Measurements from ENCODE around the gene MYO7A.

MYO7A gene

DNA sequence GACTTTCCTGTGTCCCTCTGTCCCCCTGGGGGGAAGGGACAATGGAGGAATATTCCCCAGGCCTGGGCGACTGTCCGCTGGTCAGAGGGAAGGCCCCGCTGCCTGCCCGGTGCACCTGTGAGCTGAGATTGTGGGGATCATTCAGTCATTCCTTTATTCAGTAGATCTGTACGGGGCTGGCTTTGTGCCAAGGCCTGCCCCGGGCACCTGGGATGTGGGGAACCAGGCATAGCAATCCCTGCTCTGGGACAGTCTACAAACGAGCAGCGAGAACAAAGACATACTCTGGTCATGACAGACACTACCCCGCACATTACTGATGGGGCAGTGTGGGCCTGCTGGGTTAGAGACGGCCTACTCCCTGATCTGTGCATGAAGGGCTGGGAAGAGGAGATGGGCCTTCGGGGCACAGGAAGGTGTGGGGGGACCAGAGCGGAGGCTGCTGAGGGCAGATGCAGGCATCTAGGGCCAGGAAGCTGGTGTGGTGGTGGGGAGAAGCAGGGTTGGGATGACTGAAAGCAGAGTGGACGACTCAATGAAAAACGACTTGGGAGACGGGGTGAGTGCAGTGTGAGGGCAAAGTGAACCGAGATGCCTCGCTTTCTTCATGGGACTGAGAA lies 1.8 kb upstream of the MYO7A start:
- in situ Hi-C loops (cut with MboI; ENCODE audit: low sequenced_read_pairs), result no loop called here

DNA sequence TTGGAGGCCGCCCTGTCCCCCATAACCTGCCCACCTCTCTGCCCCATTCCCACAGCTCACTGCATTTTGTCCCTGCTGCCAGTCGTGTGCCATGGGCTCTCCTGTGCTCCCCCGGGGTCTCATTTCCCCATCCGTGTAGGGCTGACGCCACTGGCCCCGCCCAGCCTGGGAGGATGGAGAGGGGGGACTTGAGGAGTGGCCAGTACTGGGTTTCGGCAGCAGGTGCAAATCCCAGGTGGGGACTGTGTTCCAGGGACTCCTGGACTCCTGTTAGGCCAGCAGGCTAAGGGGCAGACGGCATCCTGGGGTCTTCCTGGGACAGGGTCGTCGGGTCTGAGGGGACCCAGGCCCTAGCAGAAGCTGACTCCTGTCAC lies 1.2 kb upstream of the MYO7A start:
- in situ Hi-C loops (cut with MboI; ENCODE audit: low sequenced_read_pairs), result no loop called here

DNA sequence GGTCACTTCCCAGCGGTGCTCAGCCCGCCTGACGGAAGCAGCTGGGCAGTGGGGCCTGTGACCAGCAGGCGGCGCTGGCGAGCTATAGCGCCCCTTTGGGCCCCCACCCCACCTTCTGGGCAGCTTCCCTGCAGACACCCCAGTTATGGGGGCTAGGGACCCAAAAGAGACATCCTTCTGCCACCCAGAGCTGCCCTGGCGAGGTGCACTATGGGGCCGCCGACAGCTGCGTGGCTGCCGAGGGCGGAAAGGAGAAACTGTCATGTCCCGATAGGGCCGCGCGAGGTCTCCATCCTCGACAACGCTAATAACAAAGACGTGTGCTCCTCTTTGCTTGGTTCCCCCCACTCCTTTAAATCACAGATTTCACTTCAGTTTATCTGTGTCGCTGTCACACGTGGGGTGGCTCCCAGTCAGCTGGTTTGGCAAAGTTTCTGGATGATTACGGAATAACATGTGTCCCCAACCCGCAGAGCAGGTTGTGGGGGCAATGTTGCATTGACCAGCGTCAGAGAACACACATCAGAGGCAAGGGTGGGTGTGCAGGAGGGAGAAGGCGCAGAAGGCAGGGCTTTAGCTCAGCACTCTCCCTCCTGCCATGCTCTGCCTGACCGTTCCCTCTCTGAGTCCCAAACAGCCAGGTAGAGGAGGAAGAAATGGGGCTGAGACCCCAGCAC lies 673 bp upstream of the MYO7A start:
- in situ Hi-C loops (cut with MboI; ENCODE audit: low sequenced_read_pairs), result no loop called here

DNA sequence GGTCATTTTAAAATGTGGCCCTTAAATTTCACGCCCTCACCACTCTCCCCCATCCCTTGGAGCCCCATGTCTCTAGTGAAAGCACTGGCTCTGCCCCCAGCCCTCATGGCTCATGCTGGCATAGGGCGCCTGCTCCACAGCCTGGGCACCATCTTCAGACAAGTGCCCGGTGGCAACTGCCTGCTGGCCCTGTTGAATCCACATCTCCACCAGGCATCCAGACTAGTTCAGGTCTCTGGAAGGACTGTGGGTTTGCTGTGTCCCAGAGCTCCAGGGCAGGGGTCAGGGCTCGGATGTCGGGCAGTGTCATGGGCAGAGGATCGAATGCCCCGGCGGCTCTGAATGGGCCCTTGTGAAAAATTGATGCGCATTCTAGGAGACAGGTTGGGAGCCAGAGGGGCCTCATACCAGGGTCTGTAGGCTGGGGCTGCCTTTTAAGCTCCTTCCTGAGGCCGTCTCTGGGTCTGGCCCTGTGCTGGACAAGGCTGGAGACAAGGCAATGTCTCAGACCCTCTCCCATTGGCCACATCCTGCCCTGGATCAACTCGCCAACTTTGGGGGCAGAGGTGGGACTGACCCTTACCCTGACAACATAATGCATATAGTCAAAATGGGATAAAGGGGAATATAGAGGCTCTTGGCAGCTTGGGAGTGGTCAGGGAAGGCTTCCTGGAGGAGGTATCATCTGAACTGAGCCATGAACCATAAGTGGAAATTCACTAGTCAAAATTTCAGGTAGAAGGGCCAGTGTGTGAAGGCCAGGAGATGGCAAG lies 1.2 kb downstream of the MYO7A start:
- in situ Hi-C loops (cut with MboI; ENCODE audit: low sequenced_read_pairs), result no loop called here

DNA sequence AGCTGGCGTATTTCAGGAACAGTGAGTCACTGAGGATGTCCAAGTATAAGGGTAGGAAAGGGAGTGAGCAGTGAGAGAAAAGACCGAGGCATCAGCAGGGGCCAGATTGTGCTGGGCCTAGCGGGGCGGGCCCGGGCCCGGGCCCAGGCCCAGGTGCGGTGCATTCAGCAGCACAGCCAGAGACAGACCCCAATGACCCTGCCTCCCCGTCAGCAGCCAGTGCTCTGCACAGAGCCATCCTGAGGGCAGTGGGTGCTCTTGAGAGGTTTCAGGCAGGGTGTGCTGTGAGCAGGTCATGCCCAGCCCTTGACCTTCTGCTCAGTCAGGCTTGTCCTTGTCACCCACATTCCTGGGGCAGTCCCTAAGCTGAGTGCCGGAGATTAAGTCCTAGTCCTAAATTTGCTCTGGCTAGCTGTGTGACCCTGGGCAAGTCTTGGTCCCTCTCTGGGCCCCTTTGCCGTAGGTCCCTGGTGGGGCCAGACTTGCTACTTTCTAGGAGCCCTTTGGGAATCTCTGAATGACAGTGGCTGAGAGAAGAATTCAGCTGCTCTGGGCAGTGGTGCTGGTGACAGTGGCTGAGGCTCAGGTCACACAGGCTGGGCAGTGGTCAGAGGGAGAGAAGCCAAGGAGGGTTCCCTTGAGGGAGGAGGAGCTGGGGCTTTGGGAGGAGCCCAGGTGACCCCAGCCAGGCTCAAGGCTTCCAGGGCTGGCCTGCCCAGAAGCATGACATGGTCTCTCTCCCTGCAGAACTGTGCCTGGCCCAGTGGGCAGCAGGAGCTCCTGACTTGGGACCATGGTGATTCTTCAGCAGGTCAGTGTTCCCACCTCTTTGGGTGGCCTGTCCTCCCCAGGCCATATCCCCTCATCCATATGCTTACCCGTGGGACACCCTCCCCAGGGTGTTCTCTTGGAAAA lies 2.1 kb downstream of the MYO7A start:
- in situ Hi-C loops (cut with MboI; ENCODE audit: low sequenced_read_pairs), result no loop called here

DNA sequence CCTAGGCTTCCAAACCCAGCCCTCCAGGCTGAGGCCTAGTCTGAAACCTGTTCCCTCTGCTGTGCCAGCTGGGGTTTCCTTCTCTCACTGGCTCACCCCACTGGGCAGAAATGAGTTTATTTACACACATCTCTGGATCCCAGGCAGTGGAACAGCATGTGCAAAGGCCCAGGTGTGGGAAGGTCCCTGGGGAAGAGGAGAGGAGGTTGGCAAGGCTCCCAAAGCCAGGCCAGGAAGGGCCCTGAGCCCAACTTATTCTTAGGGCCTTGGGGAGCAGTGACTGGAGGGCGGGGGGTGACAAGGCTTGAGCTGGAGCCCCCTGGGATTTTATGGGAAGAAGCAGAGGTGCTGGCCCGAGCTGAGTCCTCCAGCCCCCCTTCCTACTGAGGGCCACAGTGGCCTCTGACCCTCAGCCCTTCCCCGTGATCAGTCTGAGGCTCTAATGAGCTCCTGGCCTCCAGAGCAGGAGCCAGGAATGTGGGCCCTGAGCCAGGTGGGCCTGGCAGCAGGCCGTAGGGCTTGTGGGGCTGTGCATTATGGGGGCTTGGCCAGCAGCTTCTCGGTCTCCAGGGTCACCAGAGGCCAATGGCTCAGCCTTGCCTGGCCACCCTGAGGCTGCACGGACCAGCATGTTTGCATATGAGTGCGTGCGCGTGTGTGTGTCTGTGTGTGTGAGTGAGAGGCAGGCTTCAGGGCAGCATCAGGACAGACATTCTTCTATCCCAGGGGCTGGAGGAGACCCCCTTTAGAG lies 2.9 kb downstream of the MYO7A start:
- in situ Hi-C loops (cut with MboI; ENCODE audit: low sequenced_read_pairs), result no loop called here

DNA sequence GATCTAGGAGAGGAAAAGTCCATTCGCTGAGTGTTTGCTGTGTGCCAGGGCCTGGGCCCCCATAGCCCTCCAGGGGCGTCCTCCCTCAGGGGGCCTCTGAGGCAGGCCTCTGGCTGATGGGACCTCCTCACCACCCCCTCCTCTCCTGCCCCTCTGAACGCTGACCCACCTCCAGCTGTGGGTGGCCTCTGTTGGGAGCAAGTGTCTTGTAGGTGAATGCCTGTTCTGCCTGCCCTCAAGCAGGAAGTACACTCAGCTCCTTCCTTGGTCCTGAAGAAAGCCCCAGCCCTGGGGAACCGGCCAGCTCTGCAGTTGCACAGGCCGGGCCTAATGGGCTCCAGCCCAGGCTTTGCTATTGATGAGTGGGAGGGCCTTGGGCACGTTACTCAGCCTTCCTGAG lies 3.5 kb downstream of the MYO7A start:
- in situ Hi-C loops (cut with MboI; ENCODE audit: low sequenced_read_pairs), result no loop called here

DNA sequence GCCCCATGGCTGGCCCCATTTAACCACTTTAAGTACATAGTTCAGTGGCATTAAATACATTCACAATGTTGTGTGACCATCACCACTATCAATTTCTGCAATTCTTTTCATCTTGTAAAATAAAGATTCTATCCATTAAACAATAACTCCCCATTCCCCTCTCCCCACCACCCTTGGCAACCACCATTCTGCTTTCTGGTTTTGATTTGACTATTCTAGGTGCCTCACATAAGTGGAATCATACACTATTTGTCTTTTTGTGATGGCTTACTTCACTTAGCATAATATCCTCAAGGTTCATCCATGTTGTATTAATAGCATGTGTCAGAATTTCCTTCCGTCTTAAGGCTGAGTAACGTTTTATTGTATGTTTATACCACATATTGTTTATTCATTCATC lies 7.0 kb downstream of the MYO7A start:
- in situ Hi-C loops (cut with MboI; ENCODE audit: low sequenced_read_pairs), result no loop called here

DNA sequence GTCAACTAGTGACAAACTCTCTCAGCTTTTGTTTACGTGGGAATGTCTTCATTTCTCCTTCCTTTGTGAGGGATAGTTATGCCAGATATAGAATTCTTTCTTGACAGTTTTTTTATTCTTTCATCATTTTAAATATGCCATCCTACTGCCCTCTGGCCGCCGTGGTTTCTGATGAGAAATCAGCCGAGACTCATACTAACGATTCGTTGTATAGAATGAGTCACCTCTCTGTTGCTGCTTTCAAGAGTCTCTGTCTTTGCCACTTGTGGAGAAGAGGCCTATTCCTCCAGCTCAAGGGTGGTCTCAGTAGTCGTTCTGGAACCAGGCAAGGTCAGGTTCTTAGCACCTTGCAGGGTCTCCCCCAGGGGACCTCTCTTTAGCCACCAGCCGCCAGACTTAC lies 8.0 kb downstream of the MYO7A start:
- in situ Hi-C loops (cut with MboI; ENCODE audit: low sequenced_read_pairs), result no loop called here

DNA sequence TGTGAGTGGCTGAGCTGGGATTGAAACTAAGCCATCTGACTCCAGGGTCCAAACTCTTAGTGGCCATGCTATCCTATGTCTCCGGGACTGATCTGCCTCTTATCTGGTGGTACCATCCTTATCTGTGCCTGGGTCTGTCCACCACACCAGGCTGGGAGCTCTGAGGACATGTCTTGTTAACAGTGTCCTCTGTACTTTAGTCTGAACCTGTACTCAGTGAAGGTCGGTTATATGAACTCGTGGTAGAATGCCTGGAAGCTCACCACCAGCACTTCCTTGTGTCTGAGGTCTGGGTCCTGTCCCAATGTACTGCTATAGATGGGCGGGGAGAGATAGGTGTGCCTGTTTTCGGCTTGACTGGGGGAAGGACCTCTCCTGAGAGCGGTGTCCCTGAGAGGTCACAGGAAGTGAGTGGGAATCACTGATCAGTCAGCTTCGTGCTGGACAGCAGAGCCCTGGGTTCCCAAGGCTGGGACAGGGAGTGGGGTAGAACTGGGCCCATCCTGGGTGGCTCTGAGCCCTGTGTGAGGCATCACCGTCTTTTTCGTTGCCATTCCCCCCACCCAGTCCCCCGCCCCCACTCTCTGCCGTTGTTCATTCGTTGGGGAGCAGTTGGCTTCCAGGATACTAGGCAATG lies 8.9 kb downstream of the MYO7A start:
- in situ Hi-C loops (cut with MboI; ENCODE audit: low sequenced_read_pairs), result no loop called here

DNA sequence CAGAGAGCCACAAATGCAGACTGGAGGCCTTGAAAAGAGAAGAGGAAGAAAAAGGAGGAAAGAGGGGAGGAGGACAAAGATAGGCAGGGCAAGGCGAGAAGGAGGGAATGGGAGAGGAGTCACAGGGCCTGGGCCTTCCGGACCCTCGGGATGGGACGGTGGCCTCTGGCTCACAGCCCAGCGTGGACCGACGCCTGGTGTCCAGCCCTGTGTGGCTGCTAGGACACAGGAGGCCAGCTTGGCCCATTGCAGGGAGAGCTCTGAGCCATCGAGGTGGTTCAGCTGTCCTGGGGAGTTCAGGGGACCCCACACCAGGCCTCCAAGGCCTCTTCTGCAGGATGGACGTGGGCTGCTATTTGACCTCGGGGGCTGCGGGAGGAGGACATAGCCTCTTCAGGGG lies 9.4 kb downstream of the MYO7A start:
- in situ Hi-C loops (cut with MboI; ENCODE audit: low sequenced_read_pairs), result no loop called here

DNA sequence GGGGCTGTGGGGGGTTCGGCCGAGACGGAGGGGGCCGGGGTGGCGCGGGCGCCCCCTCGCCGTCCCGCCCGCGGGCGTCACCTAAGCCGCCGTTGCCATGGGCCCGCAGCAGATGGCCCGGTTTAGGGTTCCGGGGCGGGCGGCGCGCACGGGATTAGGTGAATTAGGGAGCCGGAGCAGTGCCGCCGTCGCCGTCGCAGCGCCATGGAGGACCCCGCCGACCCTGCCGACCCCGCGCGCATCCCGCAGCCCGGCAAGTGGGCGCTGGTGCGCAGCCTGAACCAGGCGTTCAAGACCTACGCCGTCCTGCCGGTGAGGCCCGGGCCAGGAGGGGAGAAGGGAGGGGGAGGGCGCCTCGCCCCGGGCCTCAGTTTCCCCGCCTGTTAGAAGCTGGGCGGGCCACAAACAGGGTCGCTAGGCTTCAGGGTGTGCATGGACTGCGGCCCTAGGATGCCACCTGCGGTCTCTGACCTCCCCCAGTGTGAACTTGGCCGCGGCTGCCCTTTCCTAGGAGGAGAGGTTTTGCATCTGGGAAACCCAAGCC lies 10.1 kb downstream of the MYO7A start:
- in situ Hi-C loops (cut with MboI; ENCODE audit: low sequenced_read_pairs), result no loop called here

DNA sequence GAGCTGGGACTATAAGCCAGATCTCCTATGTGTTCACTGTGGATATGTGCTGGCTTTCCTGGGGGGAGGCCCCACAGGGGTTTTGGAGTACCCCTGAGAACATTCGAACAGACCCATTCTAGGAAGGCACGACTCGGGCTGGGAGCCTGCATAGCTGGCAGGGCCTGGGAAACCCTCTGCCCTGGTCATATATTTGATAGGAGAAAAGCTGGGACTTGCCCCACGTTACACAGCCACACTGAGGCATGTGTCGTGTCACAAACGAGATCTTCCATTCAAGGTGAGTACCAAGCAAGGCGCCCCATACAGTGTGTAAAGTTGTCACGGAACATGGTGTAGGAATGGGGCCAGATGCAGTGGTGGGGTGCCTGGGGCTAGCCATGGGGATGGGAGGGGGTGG lies 11.2 kb downstream of the MYO7A start:
- in situ Hi-C loops (cut with MboI; ENCODE audit: low sequenced_read_pairs), result no loop called here

DNA sequence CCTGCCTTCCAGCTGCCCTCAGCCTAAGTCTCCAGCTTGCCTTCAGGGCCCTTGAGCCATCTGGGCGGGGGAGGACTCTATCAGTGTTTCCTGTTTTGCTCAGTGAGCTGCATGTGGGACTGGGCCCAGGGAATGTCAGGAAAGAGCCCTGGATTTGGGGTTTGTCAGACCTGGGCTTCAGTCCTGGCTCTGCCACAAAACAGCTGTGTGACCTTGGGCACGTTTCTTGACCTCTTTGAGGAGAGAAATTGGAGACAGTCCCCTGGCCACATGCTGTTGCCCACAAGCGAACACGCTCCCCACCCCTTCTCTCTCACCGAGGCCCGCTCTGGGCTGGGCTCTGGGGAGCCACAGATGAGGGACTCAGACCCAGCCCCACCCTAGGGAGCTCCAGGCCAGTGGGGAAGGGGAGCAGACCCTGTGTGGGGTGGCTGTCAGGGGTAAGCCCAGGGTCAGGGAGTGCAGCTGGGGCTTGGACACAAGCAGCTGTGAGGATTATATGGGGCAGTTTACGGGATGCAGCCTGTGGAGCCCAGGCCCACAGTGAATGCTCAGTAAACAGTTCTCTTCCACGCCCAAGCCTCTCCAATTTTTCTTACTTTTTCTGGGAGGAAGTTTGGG lies 12.3 kb downstream of the MYO7A start:
- in situ Hi-C loops (cut with MboI; ENCODE audit: low sequenced_read_pairs), result no loop called here

DNA sequence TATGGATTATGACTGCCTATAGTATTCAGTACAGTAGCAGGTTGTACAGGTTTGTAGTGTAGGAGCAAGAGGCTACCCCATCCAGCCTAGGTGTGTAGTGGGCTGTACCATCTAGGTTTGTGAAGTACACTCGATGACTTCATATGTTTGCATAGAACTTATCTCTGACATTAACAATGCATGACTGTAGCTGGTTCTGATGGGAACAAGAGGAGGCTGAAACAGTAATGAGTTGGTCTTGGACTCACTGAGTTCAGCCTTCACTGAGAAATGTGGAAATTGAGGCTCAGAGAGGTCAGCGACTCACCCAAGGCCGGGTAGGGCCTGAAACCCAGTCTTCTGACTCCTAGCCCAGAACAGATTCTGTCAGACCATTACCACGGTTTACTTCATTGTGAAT lies 13.0 kb downstream of the MYO7A start:
- in situ Hi-C loops (cut with MboI; ENCODE audit: low sequenced_read_pairs), result no loop called here

DNA sequence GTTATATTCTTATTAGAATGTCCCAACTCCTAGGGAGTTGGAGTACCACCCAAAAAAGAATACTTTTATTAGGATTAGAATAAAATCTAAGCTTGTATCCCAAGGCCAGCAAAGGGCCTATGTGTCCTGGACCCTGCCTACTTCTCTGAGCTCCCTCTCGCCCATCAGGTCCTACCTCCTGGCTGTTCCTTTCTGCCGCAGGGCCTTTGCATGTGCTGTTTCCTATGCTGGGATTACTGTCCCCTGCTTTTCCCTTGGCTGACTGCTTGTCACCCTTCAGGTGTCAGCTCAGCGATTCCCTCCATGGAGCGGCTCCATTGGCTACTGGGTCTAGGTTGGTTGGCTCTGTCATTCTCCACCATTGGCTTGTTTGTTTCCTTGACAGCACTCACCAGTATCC lies 13.4 kb downstream of the MYO7A start:
- in situ Hi-C loops (cut with MboI; ENCODE audit: low sequenced_read_pairs), result no loop called here

DNA sequence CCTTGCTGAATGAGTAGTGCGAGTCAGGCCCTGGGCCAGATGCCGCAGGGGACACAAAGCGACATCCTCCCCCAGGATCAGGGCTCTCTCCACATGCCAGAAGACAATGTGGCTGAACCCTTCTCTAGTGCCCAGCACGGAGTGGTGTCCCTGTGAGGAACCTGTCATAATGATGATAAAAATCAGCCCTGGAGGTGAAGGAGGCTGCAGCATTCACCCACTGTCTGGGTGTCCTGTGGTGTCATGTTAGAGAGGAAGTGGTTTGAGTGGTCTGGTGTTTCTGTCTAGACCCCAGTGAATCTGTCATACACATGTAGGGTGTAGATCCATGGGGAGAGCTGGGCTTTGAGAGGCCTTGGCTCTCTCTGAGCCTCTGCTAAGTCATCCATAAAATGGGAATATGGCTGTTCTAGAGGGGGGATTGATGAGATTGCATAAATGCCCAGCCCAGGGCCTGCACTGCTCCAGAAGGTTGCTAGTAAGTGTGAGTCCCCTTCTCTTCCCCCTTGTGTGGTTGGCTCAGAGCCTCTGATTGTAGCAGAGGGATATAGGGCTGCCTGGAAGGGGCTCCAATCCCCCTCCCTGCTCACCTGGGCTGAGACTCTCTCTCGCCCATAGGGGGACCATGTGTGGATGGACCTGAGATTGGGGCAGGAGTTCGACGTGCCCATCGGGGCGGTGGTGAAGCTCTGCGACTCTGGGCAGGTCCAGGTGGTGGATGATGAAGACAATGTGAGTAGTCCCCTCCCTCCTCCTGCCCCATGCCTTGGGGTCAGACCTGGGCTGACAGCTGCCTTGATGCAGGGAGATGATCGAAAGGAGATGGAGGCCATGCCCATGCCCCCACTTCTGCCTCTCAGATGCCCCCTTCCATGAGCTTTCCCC lies 14.3 kb downstream of the MYO7A start:
- in situ Hi-C loops (cut with MboI; ENCODE audit: low sequenced_read_pairs), result no loop called here

DNA sequence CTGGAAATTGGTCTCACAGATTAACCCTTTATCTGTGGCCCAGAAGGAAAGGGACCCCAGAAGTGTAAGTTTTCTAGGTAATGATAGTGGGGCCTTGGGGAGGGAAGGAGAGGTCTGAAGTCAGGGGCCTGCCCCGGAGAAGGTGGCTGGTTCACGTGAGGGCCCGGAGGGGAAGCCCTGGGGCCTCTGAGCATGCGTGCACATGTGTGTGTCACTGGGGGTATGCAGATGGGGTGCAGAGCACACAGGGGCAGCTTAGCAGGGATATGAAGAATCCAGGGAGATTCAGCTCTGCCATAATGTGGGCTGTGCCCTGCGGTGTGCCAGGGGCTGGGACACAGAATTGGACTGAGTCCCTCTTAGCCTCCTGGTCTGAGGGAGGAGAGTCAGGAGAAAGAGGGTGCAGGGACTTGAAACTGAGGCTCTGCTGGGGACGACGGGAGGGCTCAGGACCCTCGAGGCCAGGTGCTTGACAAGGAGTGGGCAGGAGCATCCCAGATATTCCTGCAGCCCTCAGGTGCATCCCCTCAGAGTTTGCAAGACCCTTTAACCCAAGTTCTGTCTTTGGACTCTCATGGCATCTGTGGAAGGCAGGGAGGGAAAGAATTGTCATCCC lies 15.5 kb downstream of the MYO7A start:
- in situ Hi-C loops (cut with MboI; ENCODE audit: low sequenced_read_pairs), result no loop called here
